ENCODE results near the gene COPS2.
A peak's percentile ranks its signal among the peaks of the same experiment; 100 is the strongest.
"Not testable (repeated sequence)": the region's sequence is repeated elsewhere in the genome, so short reads cannot be mapped to it uniquely, and the experiment has no call there.

COPS2 gene

GRCh38 chr15:49101536-49101935, 53.9 kb downstream of the COPS2 start:
- peak; percentile 25 for DNase-seq

GRCh38 chr15:49096090-49096750, 59.2 kb downstream of the COPS2 start:
- no peak for DNase-seq

- no peak for DNase-seq
Measured at GRCh38 chr15:49094923-49095322, 60.5 kb downstream of the COPS2 start.

DNA sequence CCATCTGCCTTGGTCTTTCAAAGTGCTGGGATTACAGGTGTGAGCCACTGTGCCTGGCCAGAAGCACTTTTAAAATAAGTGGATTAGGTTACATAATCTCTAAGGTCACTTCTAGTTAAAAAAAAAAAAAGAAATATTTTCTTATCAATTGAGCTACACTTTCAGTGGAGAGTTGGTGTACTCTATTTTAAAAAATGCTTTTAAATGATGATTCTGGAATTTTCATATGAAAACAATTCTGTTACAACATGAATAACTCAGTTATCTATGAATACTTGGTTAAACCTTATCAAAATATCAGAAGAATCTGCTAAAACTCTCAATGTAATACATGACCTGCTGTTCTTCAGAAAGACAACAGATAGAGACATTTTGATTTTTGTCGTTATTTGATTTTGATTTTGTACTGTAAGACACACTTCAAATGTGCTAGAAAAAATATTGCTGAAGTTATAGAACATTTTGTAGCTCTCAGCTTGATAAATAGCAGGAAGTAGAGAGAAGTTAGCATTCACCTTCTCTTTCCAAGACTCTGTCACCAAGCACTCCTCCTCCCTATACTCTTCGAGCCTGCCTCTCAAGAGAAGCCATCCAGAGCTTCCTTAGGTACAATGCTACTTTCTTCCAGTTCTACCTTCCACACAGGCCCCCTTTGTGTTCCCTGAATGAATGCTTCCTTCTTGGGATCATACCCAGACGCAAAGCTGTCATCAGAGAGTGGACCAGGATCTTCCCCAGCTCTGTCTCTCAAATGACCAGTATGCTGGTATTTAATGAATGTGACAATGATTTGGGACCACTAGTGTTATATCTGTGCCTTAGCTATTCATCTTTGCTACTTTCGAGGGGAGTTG, 61.9 kb downstream of the COPS2 start:
- no peak for DNase-seq

GRCh38 chr15:49088996-49089395, 66.4 kb downstream of the COPS2 start:
- no peak for DNase-seq

GRCh38 chr15:49085696-49086459, 69.5 kb downstream of the COPS2 start:
- no peak for DNase-seq

- no peak for DNase-seq
Measured at GRCh38 chr15:49084285-49084570, 71.2 kb downstream of the COPS2 start.

- DNase-seq, result peak; percentile 74
Measured at GRCh38 chr15:49083401-49084284, 71.8 kb downstream of the COPS2 start.

GRCh38 chr15:49082960-49083359, 72.4 kb downstream of the COPS2 start:
- DNase-seq, result peak; percentile 83

GRCh38 chr15:49079340-49080039, 75.9 kb downstream of the COPS2 start:
- DNase-seq, result no peak

DNA sequence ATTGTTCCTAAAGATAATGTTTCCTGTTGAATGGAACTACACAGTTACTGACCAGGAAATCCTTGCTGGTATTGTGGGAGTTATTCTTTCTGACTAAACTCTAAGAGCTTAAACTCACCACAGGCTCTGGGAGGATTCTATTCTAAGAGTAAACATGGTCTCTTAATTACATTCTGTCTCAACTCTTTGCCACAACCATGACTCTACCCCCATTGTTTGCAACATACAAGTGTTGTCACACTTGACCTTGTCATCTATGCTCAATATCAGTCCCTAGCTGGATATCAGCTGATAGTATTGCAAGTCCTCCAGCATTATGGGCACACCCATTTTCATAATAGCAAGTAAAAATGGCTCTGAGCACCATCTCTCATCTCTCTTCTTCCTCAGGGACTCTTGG, 79.5 kb downstream of the COPS2 start:
- DNase-seq, result no peak

GRCh38 chr15:49074589-49075287, 80.7 kb downstream of the COPS2 start:
- DNase-seq, result not testable (repeated sequence)

Measured in fibroblast of upper back skin (primary cell).